ENCODE measurements around the gene HAUS3. TPM values are rescaled to one million over a fixed set of nuclear protein-coding genes. Genes with fewer than 3 reads are reported as not detected.

The HAUS3 gene
- total RNA-seq, 1 experiment from 2014 or later, result 11.2 TPM

DNA sequence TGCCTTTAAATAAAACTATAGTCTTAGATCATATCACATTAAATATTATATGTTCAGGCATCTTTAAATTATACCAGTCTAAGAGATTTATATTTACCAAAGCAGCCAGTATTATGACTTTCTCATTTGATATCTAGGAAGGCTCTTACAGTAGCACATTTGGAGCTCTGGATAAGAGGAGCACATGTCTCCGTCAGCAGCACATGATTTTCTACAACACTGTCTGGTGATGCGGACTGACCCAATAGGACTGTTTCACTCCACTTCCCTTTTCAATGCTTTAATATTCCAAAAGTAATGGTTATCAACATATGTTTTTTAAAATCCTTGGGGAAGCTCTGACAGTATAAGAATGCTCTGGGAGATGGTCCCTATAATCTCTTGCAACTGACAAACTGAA, 61.5 kb downstream of the HAUS3 start:
- no peak for ATAC-seq
- in situ Hi-C loops (cut with HindIII; ENCODE audit: low pct_unique_long_range_greater_than_20kb, low sequenced_read_pairs) (no loop called here), intact Hi-C loops (cut with micrococcal nuclease; ENCODE audit: unreplicated experiment) (no loop called here)
- Histone ChIP-seq H3K4me3 (ENCODE audit: low read depth in 2 of 2, low read length in 2 of 2) (no peak overlapping the region), H3K27ac (ENCODE audit: low read length) (no peak overlapping the region), H3K27me3 (ENCODE audit: control insufficient read depth, insufficient read depth, low read length) (no peaks in the 10 kb centered on the region), H3K36me3 (ENCODE audit: control insufficient read depth, insufficient read depth, low read length) (no peaks in the 10 kb centered on the region), H3K4me1 (ENCODE audit: control insufficient read depth, insufficient read depth, low read length) (no peaks in the 10 kb centered on the region), H3K9me3 (ENCODE audit: control insufficient read depth, insufficient read depth, low read depth, low read length) (no peaks in the 10 kb centered on the region)
- no peak for DNase-seq (ENCODE audit: low read depth, low spot score)
- ChIA-PET CTCF (no interaction called here), POLR2A (no interaction called here)
- TF ChIP-seq SIN3A (IDR thresholded peaks at IDR 0.05; ENCODE audit: borderline replicate concordance, insufficient read depth, low read depth, low read length), result no peak
- TF ChIP-seq POLR2AphosphoS5 (IDR thresholded peaks at IDR 0.05; ENCODE audit: low read depth, low read length), result no peak
- TF ChIP-seq TCF7L2 (IDR thresholded peaks at IDR 0.05; ENCODE audit: low read depth, low read length), result no peak
- TF ChIP-seq, protein P1, sequence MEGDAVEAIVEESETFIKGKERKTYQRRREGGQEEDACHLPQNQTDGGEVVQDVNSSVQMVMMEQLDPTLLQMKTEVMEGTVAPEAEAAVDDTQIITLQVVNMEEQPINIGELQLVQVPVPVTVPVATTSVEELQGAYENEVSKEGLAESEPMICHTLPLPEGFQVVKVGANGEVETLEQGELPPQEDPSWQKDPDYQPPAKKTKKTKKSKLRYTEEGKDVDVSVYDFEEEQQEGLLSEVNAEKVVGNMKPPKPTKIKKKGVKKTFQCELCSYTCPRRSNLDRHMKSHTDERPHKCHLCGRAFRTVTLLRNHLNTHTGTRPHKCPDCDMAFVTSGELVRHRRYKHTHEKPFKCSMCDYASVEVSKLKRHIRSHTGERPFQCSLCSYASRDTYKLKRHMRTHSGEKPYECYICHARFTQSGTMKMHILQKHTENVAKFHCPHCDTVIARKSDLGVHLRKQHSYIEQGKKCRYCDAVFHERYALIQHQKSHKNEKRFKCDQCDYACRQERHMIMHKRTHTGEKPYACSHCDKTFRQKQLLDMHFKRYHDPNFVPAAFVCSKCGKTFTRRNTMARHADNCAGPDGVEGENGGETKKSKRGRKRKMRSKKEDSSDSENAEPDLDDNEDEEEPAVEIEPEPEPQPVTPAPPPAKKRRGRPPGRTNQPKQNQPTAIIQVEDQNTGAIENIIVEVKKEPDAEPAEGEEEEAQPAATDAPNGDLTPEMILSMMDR (IDR thresholded peaks at IDR 0.05), result no peak
- TF ChIP-seq, protein P2, sequence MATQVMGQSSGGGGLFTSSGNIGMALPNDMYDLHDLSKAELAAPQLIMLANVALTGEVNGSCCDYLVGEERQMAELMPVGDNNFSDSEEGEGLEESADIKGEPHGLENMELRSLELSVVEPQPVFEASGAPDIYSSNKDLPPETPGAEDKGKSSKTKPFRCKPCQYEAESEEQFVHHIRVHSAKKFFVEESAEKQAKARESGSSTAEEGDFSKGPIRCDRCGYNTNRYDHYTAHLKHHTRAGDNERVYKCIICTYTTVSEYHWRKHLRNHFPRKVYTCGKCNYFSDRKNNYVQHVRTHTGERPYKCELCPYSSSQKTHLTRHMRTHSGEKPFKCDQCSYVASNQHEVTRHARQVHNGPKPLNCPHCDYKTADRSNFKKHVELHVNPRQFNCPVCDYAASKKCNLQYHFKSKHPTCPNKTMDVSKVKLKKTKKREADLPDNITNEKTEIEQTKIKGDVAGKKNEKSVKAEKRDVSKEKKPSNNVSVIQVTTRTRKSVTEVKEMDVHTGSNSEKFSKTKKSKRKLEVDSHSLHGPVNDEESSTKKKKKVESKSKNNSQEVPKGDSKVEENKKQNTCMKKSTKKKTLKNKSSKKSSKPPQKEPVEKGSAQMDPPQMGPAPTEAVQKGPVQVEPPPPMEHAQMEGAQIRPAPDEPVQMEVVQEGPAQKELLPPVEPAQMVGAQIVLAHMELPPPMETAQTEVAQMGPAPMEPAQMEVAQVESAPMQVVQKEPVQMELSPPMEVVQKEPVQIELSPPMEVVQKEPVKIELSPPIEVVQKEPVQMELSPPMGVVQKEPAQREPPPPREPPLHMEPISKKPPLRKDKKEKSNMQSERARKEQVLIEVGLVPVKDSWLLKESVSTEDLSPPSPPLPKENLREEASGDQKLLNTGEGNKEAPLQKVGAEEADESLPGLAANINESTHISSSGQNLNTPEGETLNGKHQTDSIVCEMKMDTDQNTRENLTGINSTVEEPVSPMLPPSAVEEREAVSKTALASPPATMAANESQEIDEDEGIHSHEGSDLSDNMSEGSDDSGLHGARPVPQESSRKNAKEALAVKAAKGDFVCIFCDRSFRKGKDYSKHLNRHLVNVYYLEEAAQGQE (IDR thresholded peaks at IDR 0.05; ENCODE audit: insufficient read depth in 1 of 2, low read depth in 2 of 2, low read length in 1 of 2), result no peak
- no TSS peak for BruUV-seq (replicated peaks)

DNA sequence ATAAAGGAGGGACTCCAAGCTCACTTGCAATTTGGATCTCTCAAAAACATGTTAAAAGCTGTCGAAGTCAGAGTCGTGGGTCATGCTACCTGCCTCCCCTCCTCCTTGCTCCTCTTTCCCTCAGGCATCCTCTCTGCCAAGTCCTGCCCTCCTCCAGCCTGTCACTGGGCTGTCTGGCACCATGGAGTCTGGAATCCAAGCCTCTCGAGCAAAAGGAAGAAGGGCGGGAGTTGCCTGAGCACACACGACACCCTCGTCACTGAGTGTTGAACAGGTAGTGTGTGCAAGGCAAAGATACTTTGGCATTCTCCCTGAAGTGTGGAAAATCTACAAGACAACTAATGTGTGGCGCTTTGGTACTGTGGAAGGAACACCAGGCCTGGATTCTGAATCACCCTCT, 62.2 kb downstream of the HAUS3 start:
- Histone ChIP-seq H3K27me3 (ENCODE audit: control insufficient read depth, insufficient read depth, low read length) (no peaks in the 10 kb centered on the region), H3K36me3 (ENCODE audit: control insufficient read depth, insufficient read depth, low read length) (no peaks in the 10 kb centered on the region), H3K27ac (ENCODE audit: low read length) (no peak overlapping the region), H3K4me1 (ENCODE audit: control insufficient read depth, insufficient read depth, low read length) (no peaks in the 10 kb centered on the region), H3K4me3 (ENCODE audit: low read depth in 2 of 2, low read length in 2 of 2) (no peak overlapping the region), H3K9me3 (ENCODE audit: control insufficient read depth, insufficient read depth, low read depth, low read length) (no peaks in the 10 kb centered on the region)
- in situ Hi-C loops (cut with HindIII; ENCODE audit: low pct_unique_long_range_greater_than_20kb, low sequenced_read_pairs) (no loop called here), intact Hi-C loops (cut with micrococcal nuclease; ENCODE audit: unreplicated experiment) (no loop called here)
- POLR2A ChIA-PET, result no interaction called here
- BruUV-seq (replicated peaks), result no TSS peak
- DNase-seq (ENCODE audit: low read depth, low spot score) (no peak), ATAC-seq (no peak)
- TF ChIP-seq, protein P2 (IDR thresholded peaks at IDR 0.05; ENCODE audit: insufficient read depth in 1 of 2, low read depth in 2 of 2, low read length in 1 of 2), result no peak
- no peak for TF ChIP-seq POLR2AphosphoS5 (IDR thresholded peaks at IDR 0.05; ENCODE audit: low read depth, low read length)
- TF ChIP-seq, protein P1 (IDR thresholded peaks at IDR 0.05), result no peak
- CTCF ChIA-PET, result no interaction called here
